HUES48 (cell line): ENCODE measurements around the gene FREM2.

Experiments
- H3K27ac ChIP-seq: one replicate; pipeline ENCODE4 v1.7.0; 2013; ENCODE audit warnings: low read depth, low read length, inconsistent platforms
- H3K27me3 ChIP-seq: 2 replicates; pipeline ENCODE4 v1.6.1; 2013; ENCODE audit warnings: mild to moderate bottlenecking, low read length; ENCODE audit not compliant: control insufficient read depth, insufficient read depth
- H3K36me3 ChIP-seq: 2 replicates; pipeline ENCODE4 v1.6.1; 2013; ENCODE audit warnings: low read length; ENCODE audit not compliant: control insufficient read depth, insufficient read depth
- H3K4me1 ChIP-seq: 2 replicates; pipeline ENCODE4 v1.6.1; 2013; ENCODE audit warnings: mild to moderate bottlenecking, low read length; ENCODE audit not compliant: control insufficient read depth, insufficient read depth
- H3K4me3 ChIP-seq: 2 replicates; pipeline ENCODE4 v1.5.1; 2013; ENCODE audit warnings: mild to moderate bottlenecking, low read depth, low read length
- H3K9ac ChIP-seq: 2 replicates; pipeline ENCODE4 v1.6.1; 2013; ENCODE audit warnings: mild to moderate bottlenecking, low read depth, low read length, moderate library complexity
- H3K9me3 ChIP-seq: 2 replicates; pipeline ENCODE4 v1.6.1; 2013; ENCODE audit warnings: low read length; ENCODE audit not compliant: control insufficient read depth, insufficient read depth

FREM2 gene

GRCh38 chr13:38830442-38831045 is 143.7 kb downstream of the FREM2 start:
- Histone ChIP-seq H3K9me3 (no peaks in the 10 kb centered on the region), H3K27me3 (no peaks in the 10 kb centered on the region), H3K27ac (no peak overlapping the region), H3K4me1 (0 out of 2 replicates have a peak, but pooled peaks cover 3% of the 10 kb centered on the region), H3K9ac (no peak overlapping the region), H3K36me3 (no peaks in the 10 kb centered on the region), H3K4me3 (no peak overlapping the region)

- H3K27ac ChIP-seq, result no peak overlapping the region
- no peaks in the 10 kb centered on the region for H3K27me3 ChIP-seq
- H3K4me3 ChIP-seq, result no peak overlapping the region
These were observed 157.7 kb downstream of the FREM2 start for GRCh38 chr13:38844581-38844980.

GRCh38 chr13:38848360-38848759 is 161.5 kb downstream of the FREM2 start:
- Histone ChIP-seq H3K27me3 (no peaks in the 10 kb centered on the region), H3K27ac (no peak overlapping the region), H3K9me3 (no peaks in the 10 kb centered on the region), H3K4me3 (no peak overlapping the region), H3K36me3 (peaks cover 6% of the 10 kb centered on the region; the same call in 1 of the 2 replicates), H3K9ac (no peak overlapping the region), H3K4me1 (no peaks in the 10 kb centered on the region)

More at GRCh38 chr13:38844581-38844980, 157.7 kb downstream of the FREM2 start:
- Histone ChIP-seq H3K4me1 (no peaks in the 10 kb centered on the region), H3K36me3 (no peaks in the 10 kb centered on the region), H3K9me3 (no peaks in the 10 kb centered on the region), H3K9ac (no peak overlapping the region)

- Histone ChIP-seq H3K9ac (no peak overlapping the region), H3K36me3 (peaks cover 6% of the 10 kb centered on the region; the same call in 1 of the 2 replicates)
These were observed 162.4 kb downstream of the FREM2 start for GRCh38 chr13:38849315-38849714.

GRCh38 chr13:38850868-38851626 is 164.2 kb downstream of the FREM2 start:
- 0 out of 2 replicates have a peak, but pooled peaks cover under 1% of the 10 kb centered on the region for H3K4me1 ChIP-seq
- H3K27ac ChIP-seq, result no peak overlapping the region
- no peaks in the 10 kb centered on the region for H3K27me3 ChIP-seq
- H3K9ac ChIP-seq, result no peak overlapping the region
- no peaks in the 10 kb centered on the region for H3K9me3 ChIP-seq
- H3K4me3 ChIP-seq, result no peak overlapping the region
- H3K36me3 ChIP-seq, result peaks cover 6% of the 10 kb centered on the region; the same call in 1 of the 2 replicates

More at GRCh38 chr13:38849315-38849714, 162.4 kb downstream of the FREM2 start:
- no peaks in the 10 kb centered on the region for H3K4me1 ChIP-seq
- no peak overlapping the region for H3K4me3 ChIP-seq
- H3K9me3 ChIP-seq, result no peaks in the 10 kb centered on the region
- H3K27ac ChIP-seq, result no peak overlapping the region
- H3K27me3 ChIP-seq, result no peaks in the 10 kb centered on the region

GRCh38 chr13:38854226-38854625 is 167.3 kb downstream of the FREM2 start:
- Histone ChIP-seq H3K9me3 (no peaks in the 10 kb centered on the region), H3K27ac (no peak overlapping the region), H3K36me3 (peaks cover 7% of the 10 kb centered on the region; the same call in 1 of the 2 replicates), H3K27me3 (no peaks in the 10 kb centered on the region), H3K4me3 (no peak overlapping the region), H3K9ac (no peak overlapping the region), H3K4me1 (0 out of 2 replicates have a peak, but pooled peaks cover 2% of the 10 kb centered on the region)

- no peaks in the 10 kb centered on the region for H3K9me3 ChIP-seq
- H3K9ac ChIP-seq, result no peak overlapping the region
- 0 out of 2 replicates have a peak, but pooled peaks cover 2% of the 10 kb centered on the region for H3K4me1 ChIP-seq
- no peak overlapping the region for H3K4me3 ChIP-seq
- H3K27ac ChIP-seq, result no peak overlapping the region
- no peaks in the 10 kb centered on the region for H3K27me3 ChIP-seq
- H3K36me3 ChIP-seq, result peaks cover 7% of the 10 kb centered on the region; the same call in 1 of the 2 replicates
These were observed 169.2 kb downstream of the FREM2 start for GRCh38 chr13:38856065-38856464.

GRCh38 chr13:38862443-38862842 is 175.6 kb downstream of the FREM2 start:
- H3K27me3 ChIP-seq, result no peaks in the 10 kb centered on the region
- H3K9me3 ChIP-seq, result no peaks in the 10 kb centered on the region
- H3K4me1 ChIP-seq, result no peaks in the 10 kb centered on the region
- H3K4me3 ChIP-seq, result no peak overlapping the region
- H3K27ac ChIP-seq, result no peak overlapping the region
- H3K9ac ChIP-seq, result no peak overlapping the region
- peaks cover 16% of the 10 kb centered on the region for H3K36me3 ChIP-seq

GRCh38 chr13:38863536-38863935 is 176.7 kb downstream of the FREM2 start:
- Histone ChIP-seq H3K27ac (no peak overlapping the region), H3K9me3 (no peaks in the 10 kb centered on the region), H3K27me3 (no peaks in the 10 kb centered on the region), H3K4me3 (no peak overlapping the region), H3K4me1 (no peaks in the 10 kb centered on the region), H3K9ac (no peak overlapping the region), H3K36me3 (peaks cover 16% of the 10 kb centered on the region)

- Histone ChIP-seq H3K4me1 (no peaks in the 10 kb centered on the region), H3K27ac (no peak overlapping the region), H3K9ac (no peak overlapping the region), H3K36me3 (peaks cover 5% of the 10 kb centered on the region; the same call in 1 of the 2 replicates), H3K4me3 (no peak overlapping the region), H3K27me3 (no peaks in the 10 kb centered on the region), H3K9me3 (no peaks in the 10 kb centered on the region)
These were observed 179.8 kb downstream of the FREM2 start for GRCh38 chr13:38866649-38867048.

GRCh38 chr13:38868399-38868798 is 181.5 kb downstream of the FREM2 start:
- Histone ChIP-seq H3K36me3 (peaks cover 4% of the 10 kb centered on the region; the same call in 1 of the 2 replicates), H3K4me1 (no peaks in the 10 kb centered on the region), H3K4me3 (no peak overlapping the region), H3K27me3 (no peaks in the 10 kb centered on the region), H3K9me3 (no peaks in the 10 kb centered on the region), H3K9ac (no peak overlapping the region), H3K27ac (no peak overlapping the region)
